Type B pancreatic cell (in vitro differentiated cells): Measurements from ENCODE around the gene KLF2. TPM values are rescaled to one million over a fixed set of nuclear protein-coding genes. Genes with fewer than 3 reads are reported as not detected.

Experiments used
- DNase-seq: peaks from one replicate; pipeline ENCODE4 v3.0.0; 2021; ENCODE audit warnings: mixed read lengths; ENCODE audit not compliant: unreplicated experiment; ENCODE audit errors: extremely low spot score
- H3K27ac Mint-ChIP-seq: 2 replicates; pipeline ENCODE4 v1.8.0; 2021; ENCODE audit warnings: mild to moderate bottlenecking, mixed read lengths
- H3K27me3 Mint-ChIP-seq: 2 replicates; pipeline ENCODE4 v1.8.0; 2021; ENCODE audit warnings: mixed read lengths
- H3K36me3 Mint-ChIP-seq: 2 replicates; pipeline ENCODE4 v1.8.0; 2021; ENCODE audit warnings: mixed read lengths
- H3K4me1 Mint-ChIP-seq: one replicate; pipeline ENCODE4 v1.8.0; 2021; ENCODE audit warnings: mixed read lengths; ENCODE audit not compliant: unreplicated experiment
- H3K4me3 Mint-ChIP-seq: 2 replicates; pipeline ENCODE4 v1.8.0; 2021; ENCODE audit warnings: mild to moderate bottlenecking, mixed read lengths
- H3K9me3 Mint-ChIP-seq: 2 replicates; pipeline ENCODE4 v1.8.0; 2021; ENCODE audit warnings: mixed read lengths
- total RNA-seq: library from RNA; stranded (reverse); gene quantifications from 2 replicates; pipeline ENCODE4 v1.2.1, GENCODE V29; 2021; ENCODE audit warnings: low replicate concordance
- TF ChIP-seq, protein P1 (sequence below): fragments of 200-600 bp; sonication (generic); conservative IDR thresholded peaks from 2 replicates; pipeline ENCODE4 v1.5.0; 2021; ENCODE audit warnings: antibody characterized with exemption, mild to moderate bottlenecking

The KLF2 gene
- total RNA-seq, 1 donor from 2014 or later = 1.4 TPM

DNA sequence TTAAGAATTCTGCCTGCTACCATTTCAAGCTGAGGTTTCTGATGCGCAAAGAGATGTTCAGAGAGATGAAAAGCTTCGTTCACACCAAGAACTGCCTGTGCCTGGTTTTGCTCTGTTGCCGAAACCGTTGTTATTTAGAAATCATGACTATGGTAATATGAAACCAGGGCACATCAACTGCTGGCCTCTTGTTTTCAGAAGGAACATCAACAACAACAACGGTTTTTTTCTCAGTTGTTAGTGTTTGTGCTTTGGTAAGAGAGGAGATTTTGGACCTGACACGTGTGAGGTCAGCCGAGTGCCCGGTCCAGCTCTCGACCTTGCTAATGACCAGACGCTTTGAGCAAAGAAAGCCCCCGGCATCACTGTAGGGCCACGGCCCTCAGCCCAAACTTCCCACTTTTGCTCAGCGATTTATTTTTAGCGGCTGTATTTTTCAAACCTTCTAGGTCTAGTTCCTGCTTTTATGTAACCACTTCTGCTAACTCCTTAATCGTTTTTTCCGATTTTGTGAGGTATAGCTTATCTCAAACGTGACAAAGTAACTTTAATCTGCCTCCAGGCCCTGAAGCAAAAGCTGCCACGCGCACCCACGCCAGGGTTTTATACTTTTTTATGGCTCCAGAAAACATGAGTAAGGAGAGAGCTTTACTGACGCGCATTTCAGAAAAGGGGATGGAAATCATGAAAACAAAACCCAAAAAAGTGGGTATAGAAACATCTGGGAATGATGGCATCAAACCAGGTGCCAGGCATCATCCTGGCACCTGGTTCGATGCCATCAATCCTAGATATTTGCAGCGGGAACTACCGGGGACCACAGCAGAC, 42.0 kb downstream of the KLF2 start:
- Mint-ChIP-seq H3K4me3 (no peak overlapping the region), H3K9me3 (no peaks in the 10 kb centered on the region), H3K36me3 (peaks cover 6% of the 10 kb centered on the region), H3K27ac (no peak overlapping the region), H3K4me1 (peaks cover 32% of the 10 kb centered on the region), H3K27me3 (no peaks in the 10 kb centered on the region)
- TF ChIP-seq, protein P1, sequence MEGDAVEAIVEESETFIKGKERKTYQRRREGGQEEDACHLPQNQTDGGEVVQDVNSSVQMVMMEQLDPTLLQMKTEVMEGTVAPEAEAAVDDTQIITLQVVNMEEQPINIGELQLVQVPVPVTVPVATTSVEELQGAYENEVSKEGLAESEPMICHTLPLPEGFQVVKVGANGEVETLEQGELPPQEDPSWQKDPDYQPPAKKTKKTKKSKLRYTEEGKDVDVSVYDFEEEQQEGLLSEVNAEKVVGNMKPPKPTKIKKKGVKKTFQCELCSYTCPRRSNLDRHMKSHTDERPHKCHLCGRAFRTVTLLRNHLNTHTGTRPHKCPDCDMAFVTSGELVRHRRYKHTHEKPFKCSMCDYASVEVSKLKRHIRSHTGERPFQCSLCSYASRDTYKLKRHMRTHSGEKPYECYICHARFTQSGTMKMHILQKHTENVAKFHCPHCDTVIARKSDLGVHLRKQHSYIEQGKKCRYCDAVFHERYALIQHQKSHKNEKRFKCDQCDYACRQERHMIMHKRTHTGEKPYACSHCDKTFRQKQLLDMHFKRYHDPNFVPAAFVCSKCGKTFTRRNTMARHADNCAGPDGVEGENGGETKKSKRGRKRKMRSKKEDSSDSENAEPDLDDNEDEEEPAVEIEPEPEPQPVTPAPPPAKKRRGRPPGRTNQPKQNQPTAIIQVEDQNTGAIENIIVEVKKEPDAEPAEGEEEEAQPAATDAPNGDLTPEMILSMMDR = no peak
- DNase-seq = no peak

DNA sequence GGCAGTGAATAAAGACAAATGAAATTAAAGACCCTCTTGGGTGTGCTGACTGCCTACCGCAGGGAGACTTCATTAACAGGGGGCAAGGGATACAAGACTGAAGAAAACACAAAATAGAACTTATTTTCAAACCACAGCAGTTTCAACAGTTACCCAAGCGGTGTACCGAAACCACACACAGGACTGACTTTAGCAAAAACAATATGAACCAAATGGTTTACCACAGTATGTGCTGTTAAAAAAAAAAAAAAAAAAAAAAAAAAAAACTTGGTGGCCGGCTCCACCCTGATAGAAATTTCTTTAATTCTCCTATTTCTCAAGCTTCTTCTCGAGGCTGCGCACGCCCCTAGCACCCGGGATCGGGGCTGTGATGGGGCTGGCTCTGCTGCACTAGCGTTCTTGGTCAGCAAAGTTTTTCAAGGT, 42.6 kb downstream of the KLF2 start:
- Mint-ChIP-seq H3K27me3 (no peaks in the 10 kb centered on the region), H3K4me3 (no peak overlapping the region), H3K9me3 (no peaks in the 10 kb centered on the region), H3K36me3 (peaks cover 6% of the 10 kb centered on the region), H3K4me1 (peaks cover 32% of the 10 kb centered on the region), H3K27ac (no peak overlapping the region)
- DNase-seq = no peak
- TF ChIP-seq, protein P1 = no peak

DNA sequence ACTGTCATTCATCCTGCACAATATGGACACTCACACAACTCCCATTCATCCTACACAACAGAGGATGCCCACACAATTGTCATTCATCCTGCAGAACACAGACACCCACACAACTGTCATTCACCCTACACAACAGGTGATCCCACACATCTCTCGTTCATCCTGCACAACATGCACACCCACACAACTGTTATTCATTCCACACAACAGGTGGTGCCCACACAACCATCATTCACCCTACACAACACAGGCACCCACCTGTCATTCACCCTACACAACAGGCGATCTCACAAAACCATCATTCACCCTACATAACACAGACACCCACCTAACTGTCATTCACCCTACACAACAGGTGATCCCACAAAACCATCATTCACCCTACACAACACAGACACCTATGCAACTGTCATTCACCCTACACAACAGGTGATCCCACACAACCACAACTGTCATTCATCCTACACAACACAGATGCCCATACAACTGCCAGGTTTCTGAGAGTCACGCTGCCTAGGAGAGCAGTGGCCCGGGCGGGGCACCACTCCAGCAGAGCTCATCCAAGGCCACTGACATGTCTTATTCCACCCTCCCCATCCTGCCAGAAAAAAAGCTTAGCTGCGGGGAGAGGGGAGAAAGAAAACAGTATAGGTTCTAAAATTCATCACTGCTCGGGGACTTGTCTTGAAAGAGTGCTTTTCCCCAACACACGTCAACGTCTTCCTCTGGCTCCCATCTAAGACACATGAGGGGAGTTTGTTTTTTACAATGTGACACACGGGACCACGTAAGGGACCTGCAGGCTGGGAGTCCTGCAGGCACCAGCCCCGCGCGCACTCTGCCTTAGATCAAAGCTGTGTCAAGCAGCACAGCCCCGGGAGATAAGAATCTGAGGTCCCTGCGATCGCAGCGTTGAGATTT, 44.0 kb downstream of the KLF2 start:
- H3K9me3 Mint-ChIP-seq = no peaks in the 10 kb centered on the region
- H3K27ac Mint-ChIP-seq = no peak overlapping the region
- H3K36me3 Mint-ChIP-seq = peaks cover 6% of the 10 kb centered on the region
- no peaks in the 10 kb centered on the region for H3K27me3 Mint-ChIP-seq
- DNase-seq = no peak
- TF ChIP-seq, protein P1 = no peak
- no peak overlapping the region for H3K4me3 Mint-ChIP-seq
- H3K4me1 Mint-ChIP-seq = peaks cover 28% of the 10 kb centered on the region

DNA sequence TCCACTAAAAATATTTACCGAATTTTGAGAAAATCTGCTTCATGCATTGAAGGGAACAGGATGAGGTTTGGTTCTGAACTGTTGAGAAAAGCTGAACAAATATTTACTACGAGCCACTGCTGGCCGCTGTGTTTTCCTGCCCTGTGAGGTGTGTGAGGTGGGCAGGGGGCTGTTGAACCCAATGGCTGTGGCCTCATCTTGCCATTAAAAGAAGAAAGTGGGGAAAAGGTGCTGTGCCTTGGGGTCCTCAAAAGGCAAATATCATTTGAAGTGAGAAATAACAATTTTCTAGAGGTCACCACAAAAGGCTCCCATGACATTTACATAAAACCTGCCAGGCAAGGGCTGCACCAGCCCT, 44.7 kb downstream of the KLF2 start:
- Mint-ChIP-seq H3K36me3 (peaks cover 6% of the 10 kb centered on the region), H3K9me3 (no peaks in the 10 kb centered on the region), H3K4me1 (peaks cover 27% of the 10 kb centered on the region), H3K27ac (no peak overlapping the region), H3K27me3 (no peaks in the 10 kb centered on the region), H3K4me3 (no peak overlapping the region)
- TF ChIP-seq, protein P1 = no peak
- no peak for DNase-seq

DNA sequence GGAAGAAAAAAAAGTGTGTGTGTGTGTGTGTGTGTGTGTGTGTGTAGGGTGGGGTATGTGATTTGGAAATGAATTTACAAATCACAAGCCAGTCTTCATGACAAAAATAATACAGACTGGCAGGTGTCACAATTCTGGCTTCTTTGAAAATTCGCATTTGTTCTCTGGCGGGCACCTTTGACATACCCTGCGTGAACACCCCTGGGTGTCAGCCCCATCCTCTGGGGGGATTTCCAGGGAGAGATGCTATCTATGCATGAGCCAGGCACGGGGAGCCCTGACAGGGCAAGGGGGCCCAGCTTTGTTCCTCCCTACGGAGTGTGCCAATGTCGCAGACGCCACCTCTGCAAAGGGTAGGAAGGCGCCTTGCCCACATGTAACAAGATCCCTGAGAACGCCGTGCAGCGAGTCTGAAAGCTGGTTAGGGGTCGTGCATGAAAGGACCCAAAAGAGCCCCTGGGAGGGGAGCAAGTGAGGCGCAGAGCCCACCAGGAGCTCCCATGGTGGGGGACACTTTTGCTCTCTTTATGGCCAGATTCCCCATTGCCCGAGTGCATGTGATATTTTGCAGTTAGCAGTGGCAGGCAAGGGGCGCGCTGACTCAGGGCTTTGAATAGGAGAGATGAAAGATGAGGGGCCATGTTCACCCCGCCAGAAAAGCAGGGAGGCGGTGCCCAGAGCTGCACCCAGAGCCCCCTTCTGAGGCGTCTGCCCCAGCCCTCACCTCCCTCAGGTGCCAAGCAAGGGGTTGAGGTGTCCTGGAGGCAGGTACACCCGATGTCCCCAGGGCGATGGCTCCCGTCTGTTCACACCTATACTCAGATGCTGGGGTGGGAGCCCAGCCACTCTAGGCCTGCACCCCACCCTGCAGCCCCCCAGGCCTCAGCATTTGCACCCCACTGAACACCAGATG, 45.3 kb downstream of the KLF2 start:
- H3K4me1 Mint-ChIP-seq = peaks cover 27% of the 10 kb centered on the region
- no peaks in the 10 kb centered on the region for H3K9me3 Mint-ChIP-seq
- TF ChIP-seq, protein P1 = no peak
- no peaks in the 10 kb centered on the region for H3K27me3 Mint-ChIP-seq
- H3K27ac Mint-ChIP-seq = no peak overlapping the region
- H3K4me3 Mint-ChIP-seq = no peak overlapping the region
- DNase-seq = no peak
- H3K36me3 Mint-ChIP-seq = peaks cover 8% of the 10 kb centered on the region
